ENCODE results near the gene HOXB7.

DNA sequence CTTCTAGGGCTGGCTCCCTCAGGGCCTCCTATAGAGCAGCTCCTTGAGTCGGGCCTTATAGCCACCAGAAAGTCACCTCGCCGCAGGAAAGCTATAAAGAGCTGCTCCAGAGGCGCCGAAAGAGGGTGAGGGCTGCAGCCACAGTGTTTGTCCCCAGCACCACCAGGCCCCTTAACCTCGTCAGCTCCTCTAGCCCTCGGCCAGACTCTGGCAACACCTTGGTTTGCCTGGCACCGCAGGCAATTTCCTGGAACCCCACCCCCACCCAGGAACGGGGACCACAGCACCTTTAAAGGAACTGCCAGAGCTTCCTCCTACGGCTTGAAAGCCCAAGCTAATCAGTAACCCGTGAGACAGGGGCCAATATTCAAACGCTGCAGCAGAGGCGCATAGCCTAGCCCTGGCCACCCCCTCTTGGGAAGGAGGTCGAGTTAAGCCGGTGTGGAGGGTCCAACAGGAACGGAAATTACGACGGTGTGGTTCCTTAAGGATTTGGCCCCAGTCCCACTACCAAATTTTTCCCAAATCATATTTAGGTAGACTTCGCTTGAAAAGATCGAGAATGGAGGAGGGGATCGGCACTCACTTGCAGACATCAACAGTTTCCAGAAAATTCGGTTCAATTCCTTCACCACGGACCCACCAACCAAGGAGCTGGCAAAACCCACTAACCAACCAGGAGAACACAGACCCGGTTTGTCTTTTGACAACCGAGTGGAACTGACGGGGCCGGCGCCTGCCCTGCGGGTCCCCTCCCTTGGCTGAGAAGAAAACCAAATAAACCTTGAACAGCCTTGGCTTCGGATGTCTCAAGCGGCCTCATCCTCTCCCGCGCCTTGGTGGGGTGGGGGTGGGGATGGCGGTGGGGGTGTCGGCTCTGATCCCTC, 9.0 kb downstream of the HOXB7 start:
- TF ChIP-seq, protein P1, sequence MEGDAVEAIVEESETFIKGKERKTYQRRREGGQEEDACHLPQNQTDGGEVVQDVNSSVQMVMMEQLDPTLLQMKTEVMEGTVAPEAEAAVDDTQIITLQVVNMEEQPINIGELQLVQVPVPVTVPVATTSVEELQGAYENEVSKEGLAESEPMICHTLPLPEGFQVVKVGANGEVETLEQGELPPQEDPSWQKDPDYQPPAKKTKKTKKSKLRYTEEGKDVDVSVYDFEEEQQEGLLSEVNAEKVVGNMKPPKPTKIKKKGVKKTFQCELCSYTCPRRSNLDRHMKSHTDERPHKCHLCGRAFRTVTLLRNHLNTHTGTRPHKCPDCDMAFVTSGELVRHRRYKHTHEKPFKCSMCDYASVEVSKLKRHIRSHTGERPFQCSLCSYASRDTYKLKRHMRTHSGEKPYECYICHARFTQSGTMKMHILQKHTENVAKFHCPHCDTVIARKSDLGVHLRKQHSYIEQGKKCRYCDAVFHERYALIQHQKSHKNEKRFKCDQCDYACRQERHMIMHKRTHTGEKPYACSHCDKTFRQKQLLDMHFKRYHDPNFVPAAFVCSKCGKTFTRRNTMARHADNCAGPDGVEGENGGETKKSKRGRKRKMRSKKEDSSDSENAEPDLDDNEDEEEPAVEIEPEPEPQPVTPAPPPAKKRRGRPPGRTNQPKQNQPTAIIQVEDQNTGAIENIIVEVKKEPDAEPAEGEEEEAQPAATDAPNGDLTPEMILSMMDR (conservative IDR thresholded peaks at IDR 0.05; ENCODE audit: low read length), result no peak
- TF ChIP-seq EZH2phosphoT487 (IDR thresholded peaks at IDR 0.05; ENCODE audit: borderline replicate concordance, low read depth, low read length), result no peak

All from OCI-LY7 (cell line).